ENCODE measurements around the gene FIZ1.

The FIZ1 gene

DNA sequence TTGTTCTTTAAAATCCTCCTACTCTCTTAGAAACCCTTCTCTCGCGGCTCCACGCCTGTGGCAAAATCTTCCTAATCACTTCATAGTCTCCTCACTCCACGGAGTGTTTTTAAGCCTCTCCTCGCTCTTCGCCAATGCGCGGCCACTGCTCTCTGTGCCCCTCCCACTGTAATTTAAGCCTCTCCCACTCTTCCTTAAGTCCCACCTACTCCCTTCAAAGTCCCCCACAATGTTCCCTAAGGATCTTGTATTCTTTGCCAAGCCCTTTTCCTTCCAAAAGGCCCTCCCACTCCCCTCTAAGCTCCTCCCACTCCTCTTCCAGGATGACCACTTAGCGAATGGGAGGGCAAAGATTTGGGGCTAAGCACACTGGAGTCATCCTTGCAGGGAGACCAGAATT lies 1.3 kb downstream of the FIZ1 start:
- H3K27me3 ChIP-seq (replicated peaks; ENCODE audit: control insufficient read depth, insufficient read depth, low read length), result no peaks in the 10 kb centered on the region
- no peak for DNase-seq (ENCODE audit: extremely low read depth, insufficient read length)
- TF ChIP-seq, protein P1, sequence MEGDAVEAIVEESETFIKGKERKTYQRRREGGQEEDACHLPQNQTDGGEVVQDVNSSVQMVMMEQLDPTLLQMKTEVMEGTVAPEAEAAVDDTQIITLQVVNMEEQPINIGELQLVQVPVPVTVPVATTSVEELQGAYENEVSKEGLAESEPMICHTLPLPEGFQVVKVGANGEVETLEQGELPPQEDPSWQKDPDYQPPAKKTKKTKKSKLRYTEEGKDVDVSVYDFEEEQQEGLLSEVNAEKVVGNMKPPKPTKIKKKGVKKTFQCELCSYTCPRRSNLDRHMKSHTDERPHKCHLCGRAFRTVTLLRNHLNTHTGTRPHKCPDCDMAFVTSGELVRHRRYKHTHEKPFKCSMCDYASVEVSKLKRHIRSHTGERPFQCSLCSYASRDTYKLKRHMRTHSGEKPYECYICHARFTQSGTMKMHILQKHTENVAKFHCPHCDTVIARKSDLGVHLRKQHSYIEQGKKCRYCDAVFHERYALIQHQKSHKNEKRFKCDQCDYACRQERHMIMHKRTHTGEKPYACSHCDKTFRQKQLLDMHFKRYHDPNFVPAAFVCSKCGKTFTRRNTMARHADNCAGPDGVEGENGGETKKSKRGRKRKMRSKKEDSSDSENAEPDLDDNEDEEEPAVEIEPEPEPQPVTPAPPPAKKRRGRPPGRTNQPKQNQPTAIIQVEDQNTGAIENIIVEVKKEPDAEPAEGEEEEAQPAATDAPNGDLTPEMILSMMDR (IDR thresholded peaks at IDR 0.05; ENCODE audit: insufficient read depth, low read length, poor library complexity, severe bottlenecking), result no peak
- peaks cover 14% of the 10 kb centered on the region for H3K36me3 ChIP-seq (ENCODE audit: control insufficient read depth, insufficient read depth, low read length)
- no peak overlapping the region for H3K4me3 ChIP-seq (replicated peaks; ENCODE audit: low read depth, low read length)

DNA sequence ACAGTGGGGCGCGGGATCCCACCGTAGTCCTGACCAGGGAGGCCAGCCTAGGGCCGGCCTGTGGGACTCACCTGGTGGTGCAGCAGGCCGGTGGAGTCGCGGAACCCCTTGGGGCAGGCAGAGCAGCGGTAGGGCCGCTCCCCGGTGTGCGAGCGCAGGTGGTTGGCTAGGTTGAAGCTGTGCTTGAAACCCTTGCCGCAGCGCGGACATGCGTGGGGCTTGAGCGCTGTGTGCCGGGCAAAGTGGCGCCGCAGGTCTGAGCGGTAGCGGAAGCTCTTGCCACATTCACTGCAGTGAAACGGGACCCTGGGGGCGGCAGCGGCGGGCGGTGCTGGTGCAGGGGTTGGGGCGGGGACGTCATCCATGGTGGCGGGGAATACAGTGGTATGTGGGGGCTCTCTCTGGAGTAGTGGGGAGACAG lies 1.8 kb downstream of the FIZ1 start:
- H3K4me3 ChIP-seq (replicated peaks; ENCODE audit: low read depth, low read length), result no peak overlapping the region
- peaks cover 13% of the 10 kb centered on the region for H3K36me3 ChIP-seq (ENCODE audit: control insufficient read depth, insufficient read depth, low read length)
- TF ChIP-seq, protein P1 (IDR thresholded peaks at IDR 0.05; ENCODE audit: insufficient read depth, low read length, poor library complexity, severe bottlenecking), result no peak
- DNase-seq (ENCODE audit: extremely low read depth, insufficient read length), result no peak
- H3K27me3 ChIP-seq (replicated peaks; ENCODE audit: control insufficient read depth, insufficient read depth, low read length), result no peaks in the 10 kb centered on the region

DNA sequence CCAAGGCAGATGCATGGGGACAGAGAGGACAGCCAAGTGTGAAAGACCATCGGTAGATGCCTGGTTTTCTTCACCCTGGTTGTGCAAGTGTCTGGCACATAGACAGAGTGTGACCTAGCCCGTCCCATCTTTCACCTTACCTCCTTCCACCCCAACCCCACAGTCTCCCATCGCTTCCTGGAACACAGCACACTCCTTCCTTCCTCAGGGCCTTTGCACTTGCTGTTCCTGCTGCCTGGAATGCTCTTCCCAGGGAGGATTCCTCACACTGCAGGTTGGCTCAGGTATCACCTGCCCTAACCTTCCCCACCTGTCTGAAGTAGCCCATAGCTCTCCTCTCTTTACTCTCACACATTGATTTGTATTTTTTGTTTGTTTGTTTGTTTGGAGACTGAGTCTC lies 3.0 kb downstream of the FIZ1 start:
- TF ChIP-seq, protein P1 (IDR thresholded peaks at IDR 0.05; ENCODE audit: insufficient read depth, low read length, poor library complexity, severe bottlenecking), result no peak
- DNase-seq (ENCODE audit: extremely low read depth, insufficient read length), result no peak
- Histone ChIP-seq H3K4me3 (replicated peaks; ENCODE audit: low read depth, low read length) (no peak overlapping the region), H3K27me3 (replicated peaks; ENCODE audit: control insufficient read depth, insufficient read depth, low read length) (no peaks in the 10 kb centered on the region), H3K36me3 (ENCODE audit: control insufficient read depth, insufficient read depth, low read length) (peaks cover 14% of the 10 kb centered on the region)

DNA sequence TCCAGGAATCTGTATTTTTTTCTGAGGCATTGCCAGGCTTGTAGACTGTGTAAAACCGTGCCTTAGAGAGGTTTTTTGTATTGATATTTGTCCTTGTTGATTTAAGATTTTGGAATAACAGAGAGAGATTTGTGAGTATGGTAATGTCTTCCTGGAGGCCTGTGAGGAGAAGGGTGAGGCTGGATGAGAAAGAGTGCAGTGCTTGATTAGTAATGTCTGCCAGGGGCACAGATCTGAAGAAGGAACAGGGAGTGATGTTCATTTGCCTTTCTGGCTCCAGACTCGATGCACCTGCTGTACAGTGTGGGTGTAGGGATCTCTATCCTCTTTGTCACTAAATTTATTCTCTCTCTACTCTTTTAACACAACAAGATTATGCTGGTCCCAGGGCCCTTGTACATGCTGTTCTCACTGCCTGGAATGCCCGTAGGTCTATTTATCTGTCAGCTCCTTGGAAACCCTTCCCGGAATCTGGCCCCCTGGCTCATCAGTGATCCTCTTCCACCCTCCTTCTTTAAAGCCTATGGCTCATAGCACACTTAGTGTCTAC lies 4.2 kb downstream of the FIZ1 start:
- Histone ChIP-seq H3K27me3 (replicated peaks; ENCODE audit: control insufficient read depth, insufficient read depth, low read length) (no peaks in the 10 kb centered on the region), H3K36me3 (ENCODE audit: control insufficient read depth, insufficient read depth, low read length) (peaks cover 14% of the 10 kb centered on the region), H3K4me3 (replicated peaks; ENCODE audit: low read depth, low read length) (no peak overlapping the region)
- TF ChIP-seq, protein P1 (IDR thresholded peaks at IDR 0.05; ENCODE audit: insufficient read depth, low read length, poor library complexity, severe bottlenecking), result no peak
- no peak for DNase-seq (ENCODE audit: extremely low read depth, insufficient read length)

DNA sequence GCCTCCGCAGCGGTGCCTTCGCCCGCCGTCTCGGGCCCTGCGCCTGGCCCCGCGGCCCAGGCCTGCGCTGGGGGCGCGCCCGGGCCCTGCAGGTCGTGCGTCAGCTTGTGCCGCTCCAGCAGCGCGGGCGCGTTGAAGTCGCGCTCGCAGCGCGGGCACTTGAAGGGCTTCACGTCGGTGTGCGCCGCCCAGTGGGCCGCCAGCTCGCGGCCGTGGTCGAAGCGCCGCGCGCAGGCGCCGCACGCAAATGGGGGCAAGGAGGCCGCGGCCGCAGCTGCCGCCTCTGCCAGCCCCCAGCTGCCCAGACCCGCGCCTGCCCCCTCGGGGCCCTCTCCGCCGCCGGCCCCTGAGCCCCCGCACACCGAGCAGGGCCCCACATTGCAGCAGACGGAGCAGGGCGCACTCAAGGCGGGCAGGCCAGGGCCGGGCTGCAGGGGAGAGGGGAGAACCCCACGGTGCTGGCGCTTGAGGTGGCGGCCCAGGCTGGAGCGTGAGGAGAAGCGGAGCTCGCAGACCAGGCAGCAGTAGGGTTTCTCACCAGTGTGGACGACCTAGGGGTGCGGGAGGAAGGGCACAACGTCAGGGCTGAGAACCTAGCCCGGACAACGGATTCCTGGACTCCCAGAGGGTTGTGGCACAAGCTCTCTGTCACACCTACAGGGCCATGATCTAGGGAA lies 6.1 kb downstream of the FIZ1 start:
- no peak for DNase-seq (ENCODE audit: extremely low read depth, insufficient read length)
- Histone ChIP-seq H3K36me3 (ENCODE audit: control insufficient read depth, insufficient read depth, low read length) (peaks cover 14% of the 10 kb centered on the region), H3K4me3 (replicated peaks; ENCODE audit: low read depth, low read length) (no peak overlapping the region), H3K27me3 (replicated peaks; ENCODE audit: control insufficient read depth, insufficient read depth, low read length) (no peaks in the 10 kb centered on the region)
- TF ChIP-seq, protein P1 (IDR thresholded peaks at IDR 0.05; ENCODE audit: insufficient read depth, low read length, poor library complexity, severe bottlenecking), result no peak

All from GM06990 (cell line).